Measurements from ENCODE around the gene TMEM43. TPM values are rescaled to one million over a fixed set of nuclear protein-coding genes. Genes with fewer than 3 reads are reported as not detected.

TMEM43 gene
- total RNA-seq, 1 donor from 2014 or later = 166 TPM

GRCh38 chr3:14141144-14141543, 16.3 kb downstream of the TMEM43 start:
- Histone ChIP-seq H3K9me3 (no peaks in the 10 kb centered on the region), H3K4me1 (peaks cover 21 to 64% of the 10 kb centered on the region in 2 donors), H3K27ac (peak overlapping the region; percentile 89 to 91), H3K4me3 (no peak overlapping the region), H3K27me3 (no peaks in the 10 kb centered on the region), H3K36me3 (peaks cover 30 to 64% of the 10 kb centered on the region in 2 donors)
- intact Hi-C loops (cut with DNase I) = loop anchor here (5.0 to 10.0 kb wide), 3 partner anchors 264 to 1659 kb away; partner anchors contain the start of genes SLC6A6 and TSEN2
- peak in 1 of 2 donors; percentile 57 for DNase-seq (ENCODE audit: low spot score in 2 of 2)
- TF ChIP-seq CTCF (IDR thresholded peaks at IDR 0.05) = no peak

- peaks cover 27 to 62% of the 10 kb centered on the region in 2 donors for H3K4me1 ChIP-seq
- peak in 1 of 2 donors; percentile 64 for DNase-seq (ENCODE audit: low spot score in 2 of 2)
- TF ChIP-seq CTCF (IDR thresholded peaks at IDR 0.05) = no peak
- peaks cover 33 to 64% of the 10 kb centered on the region in 2 donors for H3K36me3 ChIP-seq
- no peaks in the 10 kb centered on the region for H3K9me3 ChIP-seq
- intact Hi-C loops (cut with DNase I) = loop anchor here (5.0 to 10.0 kb wide), 3 partner anchors 263 to 1659 kb away; partner anchors contain the start of genes SLC6A6 and TSEN2
- no peaks in the 10 kb centered on the region for H3K27me3 ChIP-seq
- no peak overlapping the region for H3K4me3 ChIP-seq
- H3K27ac ChIP-seq = peak overlapping the region; percentile 89 to 91
Observed at GRCh38 chr3:14141602-14142341, 16.9 kb downstream of the TMEM43 start.

- Histone ChIP-seq H3K27ac (peak overlapping the region; percentile 89 to 91), H3K9me3 (no peaks in the 10 kb centered on the region), H3K36me3 (peaks cover 42 to 66% of the 10 kb centered on the region in 2 donors), H3K4me1 (peaks cover 31 to 57% of the 10 kb centered on the region in 2 donors), H3K4me3 (no peak overlapping the region), H3K27me3 (no peaks in the 10 kb centered on the region)
- DNase-seq (ENCODE audit: low spot score in 2 of 2) = peak in 1 of 2 donors; percentile 58
- no peak for TF ChIP-seq CTCF (IDR thresholded peaks at IDR 0.05)
- intact Hi-C loops (cut with DNase I) = loop anchor here (5.0 to 10.0 kb wide), 3 partner anchors 262 to 1660 kb away; partner anchors contain the start of genes SLC6A6 and TSEN2
Observed at GRCh38 chr3:14142567-14143270, 17.9 kb downstream of the TMEM43 start.

GRCh38 chr3:14143271-14144225, 18.7 kb downstream of the TMEM43 start:
- no peaks in the 10 kb centered on the region for H3K9me3 ChIP-seq
- intact Hi-C loops (cut with DNase I) = loop anchor here (1.0 to 10.0 kb wide), 5 partner anchors 18 to 1661 kb away; partner anchors contain the start of genes LSM3, SLC6A6, TMEM43 and TSEN2
- peak in 1 of 2 donors; percentile 92 for DNase-seq (ENCODE audit: low spot score in 2 of 2)
- peak overlapping the region in 1 of 2 donors; percentile 35 for H3K4me3 ChIP-seq
- peak overlapping the region; percentile 89 to 91 for H3K27ac ChIP-seq
- peaks cover 31 to 49% of the 10 kb centered on the region in 2 donors for H3K4me1 ChIP-seq
- H3K27me3 ChIP-seq = no peaks in the 10 kb centered on the region
- H3K36me3 ChIP-seq = peaks cover 36 to 64% of the 10 kb centered on the region in 2 donors
- no peak for TF ChIP-seq CTCF (IDR thresholded peaks at IDR 0.05)

Measured in ascending aorta (tissue), 2 donors.